H9 (cell line): Measurements from ENCODE around the gene PNMA8C. TPM values are rescaled to one million over a fixed set of nuclear protein-coding genes. Genes with fewer than 3 reads are reported as not detected.

ENCODE experiments used
- DNase-seq: peaks from one replicate; pipeline ENCODE4 v3.0.0-alpha.2; 2017
- H2AFZ ChIP-seq: one replicate; pipeline ENCODE4 v1.6.1; 2013; ENCODE audit warnings: mild to moderate bottlenecking, low read length, control low read depth, moderate library complexity
- H2AK5ac ChIP-seq: 2 replicates; pipeline ENCODE4 v1.6.1; 2013; ENCODE audit warnings: low read length, control low read depth, mixed read lengths; ENCODE audit not compliant: insufficient read length
- H2BK120ac ChIP-seq: one replicate; pipeline ENCODE4 v1.6.1; 2013; ENCODE audit warnings: low read depth, mild to moderate bottlenecking, low read length, control low read depth, inconsistent platforms; ENCODE audit not compliant: poor library complexity, severe bottlenecking
- H2BK12ac ChIP-seq: 2 replicates; pipeline ENCODE4 v1.6.1; 2013; ENCODE audit warnings: low read length, control low read depth, mixed read lengths, low read depth; ENCODE audit not compliant: insufficient read length
- H2BK15ac ChIP-seq: 2 replicates; pipeline ENCODE4 v1.6.1; 2013; ENCODE audit warnings: low read depth, low read length, control low read depth
- H2BK20ac ChIP-seq: one replicate; pipeline ENCODE4 v1.6.1; 2013; ENCODE audit warnings: low read depth, mild to moderate bottlenecking, low read length, control low read depth, inconsistent platforms; ENCODE audit not compliant: poor library complexity, severe bottlenecking
- H2BK5ac ChIP-seq: 2 replicates; pipeline ENCODE4 v1.6.1; 2013; ENCODE audit warnings: low read length, control low read depth, mixed read lengths; ENCODE audit not compliant: insufficient read length
- H3K14ac ChIP-seq: 2 replicates; pipeline ENCODE4 v1.6.1; 2013; ENCODE audit warnings: low read length, control low read depth; ENCODE audit not compliant: insufficient read depth
- H3K18ac ChIP-seq: 2 replicates; pipeline ENCODE4 v1.6.1; 2013; ENCODE audit warnings: low read depth, mild to moderate bottlenecking, mixed read lengths, low read length, control low read depth; ENCODE audit not compliant: insufficient read length
- H3K23ac ChIP-seq: 2 replicates; pipeline ENCODE4 v1.6.1; 2013; ENCODE audit warnings: low read length, control low read depth, mixed read lengths, low read depth; ENCODE audit not compliant: insufficient read length
- H3K23me2 ChIP-seq: 2 replicates; pipeline ENCODE4 v1.6.1; 2013; ENCODE audit warnings: low read depth, mild to moderate bottlenecking, mixed read lengths, low read length, control low read depth; ENCODE audit not compliant: insufficient read length, poor library complexity, severe bottlenecking
- H3K27ac ChIP-seq: 2 replicates; pipeline ENCODE4 v1.5.1; 2013; ENCODE audit warnings: low read length, control low read depth, mixed read lengths, low read depth; ENCODE audit not compliant: insufficient read length
- H3K27me3 ChIP-seq: 2 replicates; pipeline ENCODE4 v1.6.1; 2013; ENCODE audit warnings: low read length, control low read depth, inconsistent platforms; ENCODE audit not compliant: insufficient read depth
- H3K4ac ChIP-seq: 2 replicates; pipeline ENCODE4 v1.6.1; 2013; ENCODE audit warnings: low read depth, mild to moderate bottlenecking, control low read depth, inconsistent platforms, low read length, moderate library complexity
- H3K4me1 ChIP-seq: 2 replicates; pipeline ENCODE4 v1.6.1; 2013; ENCODE audit warnings: low read length, control low read depth, inconsistent platforms; ENCODE audit not compliant: insufficient read depth
- H3K4me2 ChIP-seq: 2 replicates; pipeline ENCODE4 v1.6.1; 2013; ENCODE audit warnings: low read length, control low read depth, mixed read lengths; ENCODE audit not compliant: insufficient read length, insufficient read depth
- H3K56ac ChIP-seq: 2 replicates; pipeline ENCODE4 v1.6.1; 2013; ENCODE audit warnings: low read depth, mild to moderate bottlenecking, mixed read lengths, low read length, control low read depth; ENCODE audit not compliant: insufficient read length
- H3K79me1 ChIP-seq: 2 replicates; pipeline ENCODE4 v1.6.1; 2013; ENCODE audit warnings: low read depth, mild to moderate bottlenecking, moderate library complexity, low read length, control low read depth, inconsistent platforms; ENCODE audit not compliant: insufficient read depth, poor library complexity, severe bottlenecking
- H3K79me2 ChIP-seq: 2 replicates; pipeline ENCODE4 v1.6.1; 2013; ENCODE audit warnings: low read length, control low read depth, inconsistent platforms; ENCODE audit not compliant: insufficient read depth
- H3K9ac ChIP-seq: 2 replicates; pipeline ENCODE4 v1.6.1; 2013; ENCODE audit warnings: low read length, control low read depth, mixed read lengths; ENCODE audit not compliant: insufficient read length; ENCODE audit errors: extremely low read depth
- H3K9me3 ChIP-seq: one replicate; pipeline ENCODE4 v1.6.1; 2013; ENCODE audit warnings: low read depth, low read length, inconsistent platforms; ENCODE audit not compliant: control insufficient read depth
- H3T11ph ChIP-seq: one replicate; pipeline ENCODE4 v1.6.1; 2013; ENCODE audit warnings: mild to moderate bottlenecking, low read length, control low read depth, inconsistent platforms
- H4K20me1 ChIP-seq: one replicate; pipeline ENCODE4 v1.6.1; 2013; ENCODE audit not compliant: control insufficient read depth, insufficient read length, insufficient read depth
- H4K5ac ChIP-seq: 2 replicates; pipeline ENCODE4 v1.6.1; 2013; ENCODE audit warnings: low read depth, mild to moderate bottlenecking, mixed read lengths, low read length, control low read depth; ENCODE audit not compliant: insufficient read length
- H4K8ac ChIP-seq: replicated peaks from 2 replicates; pipeline ENCODE4 v1.6.1; 2013; ENCODE audit warnings: low read length, control low read depth, mixed read lengths, low read depth; ENCODE audit not compliant: insufficient read length
- H4K91ac ChIP-seq: 2 replicates; pipeline ENCODE4 v1.6.1; 2013; ENCODE audit warnings: low read depth, mild to moderate bottlenecking, moderate library complexity, mixed read lengths, low read length, control low read depth; ENCODE audit not compliant: insufficient read length
- H3K27ac Mint-ChIP-seq, 3 experiments: 2 replicates in 2 of 3; 3 replicates in 1 of 3; pipeline ENCODE4 v1.8.0; 2020 to 2021; ENCODE audit warnings: mixed read lengths in 3 of 3, mild to moderate bottlenecking in 1 of 3, moderate library complexity in 1 of 3
- H3K27me3 Mint-ChIP-seq: 2 replicates; pipeline ENCODE4 v1.8.0; 2021; ENCODE audit warnings: low read depth, mild to moderate bottlenecking, moderate library complexity, mixed read lengths
- H3K36me3 Mint-ChIP-seq, 3 experiments: 2 replicates in 2 of 3; 3 replicates in 1 of 3; pipeline ENCODE4 v1.8.0; 2020 to 2021; ENCODE audit warnings: low read depth in 3 of 3, mixed read lengths in 3 of 3; ENCODE audit not compliant: insufficient read depth in 1 of 3
- H3K4me1 Mint-ChIP-seq, 2 experiments: 2 replicates each; pipeline ENCODE4 v1.8.0; 2020; ENCODE audit warnings: mixed read lengths in 2 of 2
- H3K4me3 Mint-ChIP-seq, 2 experiments: 2 replicates in 1 of 2; 3 replicates in 1 of 2; pipeline ENCODE4 v1.8.0; 2020 to 2021; ENCODE audit warnings: mild to moderate bottlenecking in 2 of 2, mixed read lengths in 2 of 2, moderate library complexity in 1 of 2
- H3K9me3 Mint-ChIP-seq, 2 experiments: 2 replicates in 1 of 2; 3 replicates in 1 of 2; pipeline ENCODE4 v1.8.0; 2020; ENCODE audit warnings: mild to moderate bottlenecking in 2 of 2, mixed read lengths in 2 of 2, moderate library complexity in 1 of 2
- WGBS: extraction: QIAGEN DNeasy Blood & Tissue Kit; methylation state at CpG from one replicate; pipeline ENCODE4 v1.1.7; 2013; ENCODE audit warnings: missing lambda C conversion rate, low lambda C conversion rate, mixed read lengths; ENCODE audit not compliant: insufficient read length; ENCODE audit errors: extremely low coverage; 5-methylcytosine and 5-hydroxymethylcytosine counted together
- total RNA-seq: library from RNA; stranded (reverse); gene quantifications from 2 replicates; pipeline ENCODE4 v1.2.1, GENCODE V29; 2021
- TF ChIP-seq, protein P1 (sequence below): fragments of 200-600 bp; sonication (generic); conservative IDR thresholded peaks from 3 replicates; pipeline ENCODE4 v1.8.0; 2021; ENCODE audit warnings: antibody characterized with exemption, mild to moderate bottlenecking

PNMA8C gene
- total RNA-seq, 1 experiment from 2014 or later: 1.8 TPM

DNA sequence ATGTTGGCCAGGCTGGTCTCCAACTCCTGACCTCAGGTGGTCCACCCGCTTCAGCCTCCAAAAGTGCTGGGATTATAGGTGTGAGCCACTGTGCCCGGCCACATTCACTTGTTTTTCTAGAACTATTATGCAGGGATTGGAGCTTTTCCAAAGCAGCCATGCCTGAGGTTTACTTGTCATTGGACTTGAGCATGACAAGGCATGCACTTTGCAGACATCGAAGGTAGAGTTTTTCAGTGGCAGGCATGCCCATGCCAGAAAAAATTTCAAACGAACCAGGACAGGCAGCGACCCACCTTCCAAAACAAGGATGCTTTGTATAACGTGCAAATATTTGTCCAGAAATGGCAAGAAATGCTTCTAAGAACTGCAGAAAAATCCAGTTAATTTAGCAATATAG, 24.9 kb upstream of the PNMA8C start:
- Histone ChIP-seq H3K9me3 (no peaks in the 10 kb centered on the region), H4K20me1 (no peaks in the 10 kb centered on the region), H3K4me2 (no peak overlapping the region), H3K4ac (no peak overlapping the region), H3K4me1 (no peaks in the 10 kb centered on the region), H3T11ph (no peak overlapping the region), H3K27ac (no peak overlapping the region), H4K5ac (no peak overlapping the region), H2AFZ (no peak overlapping the region), H2BK15ac (no peak overlapping the region), H3K79me1 (no peaks in the 10 kb centered on the region), H3K18ac (no peak overlapping the region), H4K8ac (no peak overlapping the region), H2BK120ac (no peak overlapping the region), H3K9ac (no peak overlapping the region), H3K23ac (no peak overlapping the region), H3K56ac (no peak overlapping the region), H2AK5ac (no peak overlapping the region), H4K91ac (no peak overlapping the region), H2BK5ac (no peak overlapping the region), H2BK12ac (no peak overlapping the region), H3K27me3 (no peaks in the 10 kb centered on the region), H3K23me2 (no peaks in the 10 kb centered on the region), H2BK20ac (no peak overlapping the region), H3K79me2 (no peaks in the 10 kb centered on the region), H3K14ac (no peak overlapping the region)
- Mint-ChIP-seq H3K9me3 (peaks cover 5 to 7% of the 10 kb centered on the region in 2 experiments; a peak in 4 of 5 replicates), H3K27ac (no peak overlapping the region), H3K27me3 (peaks cover 4% of the 10 kb centered on the region), H3K4me3 (no peak overlapping the region), H3K4me1 (no peaks in the 10 kb centered on the region), H3K36me3 (no peaks in the 10 kb centered on the region)
- TF ChIP-seq, protein P1, sequence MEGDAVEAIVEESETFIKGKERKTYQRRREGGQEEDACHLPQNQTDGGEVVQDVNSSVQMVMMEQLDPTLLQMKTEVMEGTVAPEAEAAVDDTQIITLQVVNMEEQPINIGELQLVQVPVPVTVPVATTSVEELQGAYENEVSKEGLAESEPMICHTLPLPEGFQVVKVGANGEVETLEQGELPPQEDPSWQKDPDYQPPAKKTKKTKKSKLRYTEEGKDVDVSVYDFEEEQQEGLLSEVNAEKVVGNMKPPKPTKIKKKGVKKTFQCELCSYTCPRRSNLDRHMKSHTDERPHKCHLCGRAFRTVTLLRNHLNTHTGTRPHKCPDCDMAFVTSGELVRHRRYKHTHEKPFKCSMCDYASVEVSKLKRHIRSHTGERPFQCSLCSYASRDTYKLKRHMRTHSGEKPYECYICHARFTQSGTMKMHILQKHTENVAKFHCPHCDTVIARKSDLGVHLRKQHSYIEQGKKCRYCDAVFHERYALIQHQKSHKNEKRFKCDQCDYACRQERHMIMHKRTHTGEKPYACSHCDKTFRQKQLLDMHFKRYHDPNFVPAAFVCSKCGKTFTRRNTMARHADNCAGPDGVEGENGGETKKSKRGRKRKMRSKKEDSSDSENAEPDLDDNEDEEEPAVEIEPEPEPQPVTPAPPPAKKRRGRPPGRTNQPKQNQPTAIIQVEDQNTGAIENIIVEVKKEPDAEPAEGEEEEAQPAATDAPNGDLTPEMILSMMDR: no peak
- no peak for DNase-seq
- WGBS: no CpG with 5 or more reads among the region's 6 CpGs
